Measurements from ENCODE around the gene P2RX6. TPM values are rescaled to one million over a fixed set of nuclear protein-coding genes. Genes with fewer than 3 reads are reported as not detected.

The P2RX6 gene
- total and polyA plus RNA-seq, 4 donors = 0.05 to 0.59 (median 0.33) TPM

DNA sequence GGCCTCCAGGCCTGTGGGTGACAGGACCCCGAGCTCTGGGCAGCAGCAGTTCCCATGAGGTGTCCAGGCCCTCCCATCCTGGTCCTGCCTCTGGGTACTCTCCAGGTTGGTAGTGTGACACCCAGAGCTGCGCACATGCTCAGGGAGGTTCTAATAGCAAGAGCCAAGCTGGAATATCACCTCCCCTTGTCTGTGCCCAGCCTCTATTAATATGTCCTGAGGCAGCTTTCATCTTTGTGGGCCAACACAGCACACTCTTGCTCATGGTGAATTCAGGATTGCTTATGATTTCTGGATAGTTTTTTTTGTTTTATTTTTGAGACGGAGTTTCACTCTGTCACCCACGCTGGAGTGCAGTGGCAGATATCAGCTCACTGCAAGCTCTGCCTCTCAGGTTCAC, 3.3 kb downstream of the P2RX6 start:
- H3K36me3 ChIP-seq (ENCODE audit: control insufficient read depth in 4 of 4, insufficient read depth in 3 of 4, low read depth in 1 of 4, low read length in 3 of 4) = no peaks in the 10 kb centered on the region
- H3K27ac ChIP-seq (ENCODE audit: low read depth in 1 of 2, low read length in 2 of 2) = no peak overlapping the region
- H3K9ac ChIP-seq (ENCODE audit: low read depth in 1 of 2, low read length in 2 of 2) = no peak overlapping the region
- WGBS = 93% methylated on average over 4 of the region's 4 CpGs
- H3K4me3 ChIP-seq (ENCODE audit: low read depth in 1 of 3, low read length in 3 of 3) = no peak overlapping the region
- H3K4me1 ChIP-seq (ENCODE audit: control insufficient read depth in 4 of 4, insufficient read depth in 4 of 4, low read length in 3 of 4) = peaks cover 0 to 7% (median 3%) of the 10 kb centered on the region in 4 donors
- no peak for DNase-seq (ENCODE audit: low spot score)
- H3K9me3 ChIP-seq (ENCODE audit: control insufficient read depth in 4 of 4, low read length in 3 of 4) = no peaks in the 10 kb centered on the region
- no peak for TF ChIP-seq RAD21 (IDR thresholded peaks at IDR 0.05)
- no peak for TF ChIP-seq JUND (IDR thresholded peaks at IDR 0.05)
- no peak for TF ChIP-seq GABPA (IDR thresholded peaks at IDR 0.05 in 1 of 2, conservative IDR thresholded peaks at IDR 0.05 in 1 of 2)
- no peak for TF ChIP-seq FOXA2 (IDR thresholded peaks at IDR 0.05)
- TF ChIP-seq, protein P1, sequence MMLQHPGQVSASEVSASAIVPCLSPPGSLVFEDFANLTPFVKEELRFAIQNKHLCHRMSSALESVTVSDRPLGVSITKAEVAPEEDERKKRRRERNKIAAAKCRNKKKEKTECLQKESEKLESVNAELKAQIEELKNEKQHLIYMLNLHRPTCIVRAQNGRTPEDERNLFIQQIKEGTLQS (IDR thresholded peaks at IDR 0.05) = no peak
- TF ChIP-seq EGR1 (IDR thresholded peaks at IDR 0.05; ENCODE audit: low read depth in 2 of 2) = no peak
- TF ChIP-seq FOXA1 (IDR thresholded peaks at IDR 0.05) = no peak
- no peak for TF ChIP-seq ZBTB33 (IDR thresholded peaks at IDR 0.05)
- no peak for TF ChIP-seq YY1 (IDR thresholded peaks at IDR 0.05)
- TF ChIP-seq MAX (IDR thresholded peaks at IDR 0.05) = no peak
- no peak for TF ChIP-seq SP1 (IDR thresholded peaks at IDR 0.05)
- no peak for TF ChIP-seq NR2F2 (IDR thresholded peaks at IDR 0.05)
- no peak for TF ChIP-seq HNF4A (conservative IDR thresholded peaks at IDR 0.05)
- TF ChIP-seq RXRA (IDR thresholded peaks at IDR 0.05) = no peak
- no peak for TF ChIP-seq TAF1 (conservative IDR thresholded peaks at IDR 0.05)
- no peak for TF ChIP-seq HNF4G (IDR thresholded peaks at IDR 0.05)
- TF ChIP-seq, protein P2, sequence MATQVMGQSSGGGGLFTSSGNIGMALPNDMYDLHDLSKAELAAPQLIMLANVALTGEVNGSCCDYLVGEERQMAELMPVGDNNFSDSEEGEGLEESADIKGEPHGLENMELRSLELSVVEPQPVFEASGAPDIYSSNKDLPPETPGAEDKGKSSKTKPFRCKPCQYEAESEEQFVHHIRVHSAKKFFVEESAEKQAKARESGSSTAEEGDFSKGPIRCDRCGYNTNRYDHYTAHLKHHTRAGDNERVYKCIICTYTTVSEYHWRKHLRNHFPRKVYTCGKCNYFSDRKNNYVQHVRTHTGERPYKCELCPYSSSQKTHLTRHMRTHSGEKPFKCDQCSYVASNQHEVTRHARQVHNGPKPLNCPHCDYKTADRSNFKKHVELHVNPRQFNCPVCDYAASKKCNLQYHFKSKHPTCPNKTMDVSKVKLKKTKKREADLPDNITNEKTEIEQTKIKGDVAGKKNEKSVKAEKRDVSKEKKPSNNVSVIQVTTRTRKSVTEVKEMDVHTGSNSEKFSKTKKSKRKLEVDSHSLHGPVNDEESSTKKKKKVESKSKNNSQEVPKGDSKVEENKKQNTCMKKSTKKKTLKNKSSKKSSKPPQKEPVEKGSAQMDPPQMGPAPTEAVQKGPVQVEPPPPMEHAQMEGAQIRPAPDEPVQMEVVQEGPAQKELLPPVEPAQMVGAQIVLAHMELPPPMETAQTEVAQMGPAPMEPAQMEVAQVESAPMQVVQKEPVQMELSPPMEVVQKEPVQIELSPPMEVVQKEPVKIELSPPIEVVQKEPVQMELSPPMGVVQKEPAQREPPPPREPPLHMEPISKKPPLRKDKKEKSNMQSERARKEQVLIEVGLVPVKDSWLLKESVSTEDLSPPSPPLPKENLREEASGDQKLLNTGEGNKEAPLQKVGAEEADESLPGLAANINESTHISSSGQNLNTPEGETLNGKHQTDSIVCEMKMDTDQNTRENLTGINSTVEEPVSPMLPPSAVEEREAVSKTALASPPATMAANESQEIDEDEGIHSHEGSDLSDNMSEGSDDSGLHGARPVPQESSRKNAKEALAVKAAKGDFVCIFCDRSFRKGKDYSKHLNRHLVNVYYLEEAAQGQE (IDR thresholded peaks at IDR 0.05) = no peak
- TF ChIP-seq, protein P3, sequence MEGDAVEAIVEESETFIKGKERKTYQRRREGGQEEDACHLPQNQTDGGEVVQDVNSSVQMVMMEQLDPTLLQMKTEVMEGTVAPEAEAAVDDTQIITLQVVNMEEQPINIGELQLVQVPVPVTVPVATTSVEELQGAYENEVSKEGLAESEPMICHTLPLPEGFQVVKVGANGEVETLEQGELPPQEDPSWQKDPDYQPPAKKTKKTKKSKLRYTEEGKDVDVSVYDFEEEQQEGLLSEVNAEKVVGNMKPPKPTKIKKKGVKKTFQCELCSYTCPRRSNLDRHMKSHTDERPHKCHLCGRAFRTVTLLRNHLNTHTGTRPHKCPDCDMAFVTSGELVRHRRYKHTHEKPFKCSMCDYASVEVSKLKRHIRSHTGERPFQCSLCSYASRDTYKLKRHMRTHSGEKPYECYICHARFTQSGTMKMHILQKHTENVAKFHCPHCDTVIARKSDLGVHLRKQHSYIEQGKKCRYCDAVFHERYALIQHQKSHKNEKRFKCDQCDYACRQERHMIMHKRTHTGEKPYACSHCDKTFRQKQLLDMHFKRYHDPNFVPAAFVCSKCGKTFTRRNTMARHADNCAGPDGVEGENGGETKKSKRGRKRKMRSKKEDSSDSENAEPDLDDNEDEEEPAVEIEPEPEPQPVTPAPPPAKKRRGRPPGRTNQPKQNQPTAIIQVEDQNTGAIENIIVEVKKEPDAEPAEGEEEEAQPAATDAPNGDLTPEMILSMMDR (IDR thresholded peaks at IDR 0.05; ENCODE audit: low read depth, low read length, missing input control) = no peak
- no peaks in the 10 kb centered on the region for H3K27me3 ChIP-seq (ENCODE audit: control insufficient read depth in 4 of 4, insufficient read depth in 4 of 4, low read length in 3 of 4)
